ENCODE results near the gene PGM5.

The PGM5 gene

GRCh38 chr9:68498816-68499215 is 142.4 kb downstream of the PGM5 start:
- no peak for TF ChIP-seq CTCF (IDR thresholded peaks at IDR 0.05)

DNA sequence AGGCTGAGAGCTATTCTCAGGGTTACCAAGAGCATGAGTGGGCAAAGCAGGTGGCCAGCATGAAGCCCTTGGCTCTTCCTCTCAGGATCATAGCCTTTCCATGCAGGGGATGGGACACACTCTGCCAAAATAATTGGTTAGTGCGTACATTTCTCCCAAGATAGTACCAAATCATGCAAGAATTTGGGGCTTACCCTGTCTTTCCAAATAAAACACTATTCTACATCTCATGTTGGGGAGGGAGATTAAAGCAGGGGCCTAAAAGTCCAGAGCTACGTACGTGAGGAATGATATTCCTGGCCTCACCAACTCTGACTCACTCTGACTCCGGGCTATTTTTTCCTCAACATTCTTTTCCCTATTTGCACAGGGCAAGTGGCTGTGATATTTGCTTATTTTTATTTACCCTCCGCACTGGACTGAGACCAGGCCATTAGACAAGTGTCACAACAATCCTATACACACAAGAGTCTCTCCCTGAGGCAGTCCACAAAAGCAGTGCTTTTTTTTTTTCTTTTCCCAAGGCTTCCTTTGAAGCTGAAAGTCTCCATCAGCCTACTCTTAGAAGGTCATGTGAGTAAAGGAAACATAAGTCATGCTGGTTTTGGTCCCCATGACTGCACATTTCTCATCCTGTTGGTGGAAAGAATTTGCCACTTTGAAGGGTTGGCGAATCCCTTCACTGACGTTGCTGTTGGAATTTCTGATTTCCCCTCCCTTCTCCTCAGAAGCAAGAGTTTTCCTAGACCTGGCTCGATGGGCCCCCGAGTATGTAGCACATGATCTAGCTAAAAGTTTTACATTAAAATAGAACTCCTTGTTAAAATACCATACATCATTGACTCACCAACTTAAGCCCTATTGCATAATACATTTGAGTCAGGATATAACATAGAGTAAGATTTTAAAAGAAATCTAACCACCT is 144.3 kb downstream of the PGM5 start:
- TF ChIP-seq CTCF (IDR thresholded peaks at IDR 0.05): no peak

- no peak for TF ChIP-seq CTCF (IDR thresholded peaks at IDR 0.05)
These were observed 145.9 kb downstream of the PGM5 start for GRCh38 chr9:68502279-68502678.

- no peak for TF ChIP-seq CTCF (IDR thresholded peaks at IDR 0.05)
These were observed 149.4 kb downstream of the PGM5 start for GRCh38 chr9:68505681-68506409.

DNA sequence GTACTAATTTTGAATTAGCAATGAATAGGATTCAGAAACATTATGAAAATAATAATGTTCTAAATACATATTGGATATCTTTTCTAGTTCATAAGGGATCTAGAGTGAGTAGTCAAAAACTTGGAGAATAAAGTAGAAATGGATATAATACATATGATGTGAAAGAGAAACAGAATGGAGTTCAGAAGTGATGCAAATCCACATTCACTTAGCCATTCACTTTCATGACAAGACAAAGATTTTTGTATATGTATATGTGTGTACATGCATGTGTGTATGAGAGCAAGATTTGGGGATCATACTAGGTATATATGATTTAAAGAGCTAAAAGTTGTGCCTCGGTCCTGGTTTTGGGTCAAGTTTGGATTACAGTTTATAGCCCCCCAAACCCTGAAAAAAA is 150.1 kb downstream of the PGM5 start:
- no peak for TF ChIP-seq CTCF (IDR thresholded peaks at IDR 0.05)

DNA sequence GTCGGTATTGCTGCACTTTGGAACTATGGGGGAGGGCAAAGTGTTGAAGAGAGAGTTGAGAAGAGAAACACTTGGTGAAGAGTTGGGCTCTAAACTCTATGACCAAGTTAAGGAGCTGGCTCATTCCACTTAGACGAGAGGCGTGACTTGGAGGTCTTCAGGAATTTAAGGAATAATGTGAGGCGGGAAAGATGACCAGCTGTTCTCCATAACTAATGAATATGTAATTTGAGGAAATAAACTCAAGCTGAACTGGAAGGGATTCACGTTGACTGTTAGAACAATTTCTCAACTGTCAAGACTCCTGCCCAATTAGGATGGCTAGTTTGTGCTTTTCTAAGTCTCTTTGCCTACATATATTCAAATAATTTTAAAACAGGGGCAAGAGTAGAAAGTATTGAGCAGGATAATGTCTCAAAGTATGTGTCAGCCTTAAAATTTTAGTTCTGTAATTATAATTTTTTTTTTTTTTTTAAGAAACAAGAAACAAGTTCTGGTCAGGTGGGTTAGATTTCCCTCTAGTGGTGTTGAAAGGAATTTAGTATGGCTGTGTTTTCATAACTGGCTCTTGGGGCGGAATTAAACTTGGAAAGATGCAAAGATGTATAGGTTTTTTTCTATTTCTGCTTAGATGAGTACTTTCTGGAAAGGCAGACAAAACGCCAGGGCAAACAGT is 150.9 kb downstream of the PGM5 start:
- TF ChIP-seq CTCF (IDR thresholded peaks at IDR 0.05): peak; percentile 71

DNA sequence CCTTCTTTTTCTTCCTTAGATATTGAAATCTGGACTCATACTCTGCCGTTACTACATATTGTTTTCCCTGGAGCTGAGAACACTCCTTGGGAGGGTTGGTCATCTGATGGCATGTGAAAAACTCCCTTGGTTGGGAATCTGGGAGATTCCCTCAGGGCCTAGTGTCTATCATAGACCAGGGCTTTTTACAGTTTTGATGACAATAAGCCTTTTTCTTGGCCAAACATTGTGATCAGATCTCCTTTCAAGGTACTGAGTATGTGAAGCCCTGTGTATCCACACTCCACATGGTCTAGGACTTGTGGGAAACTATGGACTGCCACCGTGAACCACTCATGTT is 151.4 kb downstream of the PGM5 start:
- no peak; the same call in 1 of the 2 replicates for TF ChIP-seq CTCF (IDR thresholded peaks at IDR 0.05)
